PC-3 (cell line): Measurements from ENCODE around the gene RBM18.

Experiments
- CTCF ChIP-seq: fragments of 300-600 bp; sonication (generic); conservative IDR thresholded peaks from 2 replicates; pipeline ENCODE4 v1.5.1; 2017; ENCODE audit warnings: antibody characterized with exemption, low read depth, mild to moderate bottlenecking, low read length
- EZH2phosphoT487 ChIP-seq: fragments of 300-600 bp; sonication (generic); IDR thresholded peaks from 2 replicates; pipeline ENCODE4 v1.6.1; 2018; ENCODE audit warnings: mild to moderate bottlenecking, antibody characterized with exemption, low read length, borderline replicate concordance

- TF ChIP-seq CTCF (no peak), EZH2phosphoT487 (no peak)
These were observed 47.7 kb downstream of the RBM18 start for GRCh38 chr9:122216798-122217418.
